ENCODE results near the gene DAPK1.

Gene DAPK1

DNA sequence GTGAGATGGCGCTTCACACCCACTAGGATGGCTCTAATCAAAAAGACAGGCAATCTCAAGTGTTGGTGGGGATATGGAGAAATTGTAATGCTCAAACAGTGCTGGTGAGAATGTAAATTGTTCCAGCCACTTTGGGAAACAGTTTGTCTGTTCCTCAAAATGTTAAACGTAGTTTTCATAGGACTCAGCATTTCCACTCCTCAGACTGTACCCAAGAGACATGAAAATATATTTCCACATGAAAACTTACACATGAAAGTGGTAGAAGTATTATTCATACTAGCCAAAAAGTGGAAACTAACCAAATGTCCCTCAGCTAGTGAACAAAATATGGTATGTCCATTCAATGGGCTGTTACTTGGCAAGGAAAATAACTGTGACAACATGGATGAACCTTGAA, 120.6 kb downstream of the DAPK1 start:
- TF ChIP-seq, protein P1, sequence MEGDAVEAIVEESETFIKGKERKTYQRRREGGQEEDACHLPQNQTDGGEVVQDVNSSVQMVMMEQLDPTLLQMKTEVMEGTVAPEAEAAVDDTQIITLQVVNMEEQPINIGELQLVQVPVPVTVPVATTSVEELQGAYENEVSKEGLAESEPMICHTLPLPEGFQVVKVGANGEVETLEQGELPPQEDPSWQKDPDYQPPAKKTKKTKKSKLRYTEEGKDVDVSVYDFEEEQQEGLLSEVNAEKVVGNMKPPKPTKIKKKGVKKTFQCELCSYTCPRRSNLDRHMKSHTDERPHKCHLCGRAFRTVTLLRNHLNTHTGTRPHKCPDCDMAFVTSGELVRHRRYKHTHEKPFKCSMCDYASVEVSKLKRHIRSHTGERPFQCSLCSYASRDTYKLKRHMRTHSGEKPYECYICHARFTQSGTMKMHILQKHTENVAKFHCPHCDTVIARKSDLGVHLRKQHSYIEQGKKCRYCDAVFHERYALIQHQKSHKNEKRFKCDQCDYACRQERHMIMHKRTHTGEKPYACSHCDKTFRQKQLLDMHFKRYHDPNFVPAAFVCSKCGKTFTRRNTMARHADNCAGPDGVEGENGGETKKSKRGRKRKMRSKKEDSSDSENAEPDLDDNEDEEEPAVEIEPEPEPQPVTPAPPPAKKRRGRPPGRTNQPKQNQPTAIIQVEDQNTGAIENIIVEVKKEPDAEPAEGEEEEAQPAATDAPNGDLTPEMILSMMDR (IDR thresholded peaks at IDR 0.05; ENCODE audit: control extremely low read depth, extremely low read depth, low read depth, missing control alignments) = no peak
- ChIA-PET CTCF (interaction anchor here (0.9 to 1.6 kb wide), 2 partner anchors 16 to 18 kb away, joined by 3 read pairs; no protein-coding TSS in a partner anchor), POLR2A (no interaction called here)
- no peak for DNase-seq (ENCODE audit: extremely low spot score)

DNA sequence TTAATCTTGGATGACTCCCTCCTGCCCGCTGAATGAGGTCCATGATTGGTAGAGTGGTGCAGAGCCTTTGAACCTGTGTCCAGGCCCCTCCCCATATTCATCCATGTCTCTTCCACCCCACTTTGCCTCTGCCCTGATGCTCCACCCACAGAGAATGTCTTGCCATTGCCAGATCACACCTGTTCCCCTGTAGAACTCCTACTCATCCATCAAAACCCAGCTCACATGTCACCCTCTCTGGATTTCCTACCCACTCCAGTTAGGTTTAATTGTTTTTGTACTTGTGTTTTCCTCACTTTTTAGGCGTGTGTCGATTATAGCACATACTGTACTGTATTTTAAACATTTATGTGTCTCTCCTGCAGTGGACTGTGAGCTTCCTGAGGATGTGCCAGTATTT, 121.3 kb downstream of the DAPK1 start:
- DNase-seq (ENCODE audit: extremely low spot score) = no peak
- TF ChIP-seq, protein P1 (IDR thresholded peaks at IDR 0.05; ENCODE audit: control extremely low read depth, extremely low read depth, low read depth, missing control alignments) = no peak
- CTCF ChIA-PET = interaction anchor here (0.9 to 1.6 kb wide), 3 partner anchors 16 to 20 kb away, joined by 3 to 4 read pairs (median 3); no protein-coding TSS in a partner anchor
- POLR2A ChIA-PET = no interaction called here

DNA sequence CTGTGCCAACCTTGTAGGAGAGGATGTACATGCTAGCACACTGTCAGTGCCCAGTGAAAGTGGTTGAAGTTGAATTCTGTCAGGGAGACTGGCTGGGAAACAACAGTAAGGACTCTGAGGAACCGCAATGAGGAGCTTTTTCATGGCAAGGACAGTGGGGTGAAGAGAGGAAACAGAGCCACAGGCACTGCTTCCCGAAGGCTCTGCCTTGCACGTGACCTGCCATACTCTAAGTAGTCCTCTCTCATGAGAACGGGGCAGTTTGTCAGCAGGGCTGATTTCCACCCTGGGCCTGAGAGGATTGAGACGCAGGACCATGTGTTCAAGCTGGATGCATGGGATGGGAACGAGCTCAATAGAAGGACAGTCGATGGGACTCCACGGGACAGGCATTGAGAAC, 121.7 kb downstream of the DAPK1 start:
- CTCF ChIA-PET = interaction anchor here (0.9 to 1.6 kb wide), 3 partner anchors 17 to 20 kb away, joined by 3 to 4 read pairs (median 3); no protein-coding TSS in a partner anchor
- TF ChIP-seq, protein P1 (IDR thresholded peaks at IDR 0.05; ENCODE audit: control extremely low read depth, extremely low read depth, low read depth, missing control alignments) = no peak

GRCh38 chr9:87620731-87621322, 123.2 kb downstream of the DAPK1 start:
- TF ChIP-seq, protein P1 (IDR thresholded peaks at IDR 0.05; ENCODE audit: control extremely low read depth, extremely low read depth, low read depth, missing control alignments) = no peak
- POLR2A ChIA-PET = no interaction called here

More for the DNA sequence above, 121.7 kb downstream of the DAPK1 start:
- POLR2A ChIA-PET = no interaction called here
- DNase-seq (ENCODE audit: extremely low spot score) = no peak

DNA sequence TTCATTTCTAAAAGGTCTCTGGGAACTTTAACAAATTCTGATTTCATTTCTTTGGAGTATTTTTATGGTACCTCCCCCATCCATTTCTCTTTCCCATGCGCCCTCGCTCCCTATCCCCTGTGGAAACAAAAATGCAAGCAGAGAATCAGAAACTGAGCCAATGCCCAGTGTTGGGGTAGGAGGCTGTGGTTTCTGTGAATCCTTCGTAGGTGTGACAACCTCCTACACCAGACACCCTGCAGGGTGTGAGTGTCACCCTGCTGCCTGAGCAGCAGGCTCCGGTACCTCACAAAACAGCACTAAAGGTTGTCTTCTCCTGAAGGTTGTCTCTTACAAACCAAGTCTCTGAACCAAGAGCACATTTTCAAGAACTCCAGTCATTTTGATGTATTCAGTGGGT, 124.4 kb downstream of the DAPK1 start:
- ChIA-PET POLR2A (no interaction called here), CTCF (no interaction called here)
- TF ChIP-seq, protein P1 (IDR thresholded peaks at IDR 0.05; ENCODE audit: control extremely low read depth, extremely low read depth, low read depth, missing control alignments) = no peak
- DNase-seq (ENCODE audit: extremely low spot score) = no peak

More at GRCh38 chr9:87620731-87621322, 123.2 kb downstream of the DAPK1 start:
- CTCF ChIA-PET = no interaction called here
- no peak for DNase-seq (ENCODE audit: extremely low spot score)

- TF ChIP-seq, protein P1 (IDR thresholded peaks at IDR 0.05; ENCODE audit: control extremely low read depth, extremely low read depth, low read depth, missing control alignments) = no peak
- DNase-seq (ENCODE audit: extremely low spot score) = no peak
- CTCF ChIA-PET = interaction anchor here (0.8 to 1.8 kb wide), 2 partner anchors 13 to 14 kb away, joined by 3 to 5 read pairs; no protein-coding TSS in a partner anchor
- POLR2A ChIA-PET = no interaction called here
These were observed 125.3 kb downstream of the DAPK1 start for GRCh38 chr9:87622923-87623322.
